Renal cortex interstitium (tissue), 15 donors: ENCODE measurements around the gene GUCY2F. TPM values are rescaled to one million over a fixed set of nuclear protein-coding genes. Genes with fewer than 3 reads are reported as not detected.
A peak's percentile ranks its signal among the peaks of the same experiment; 100 is the strongest.

ENCODE experiments used
- DNase-seq, 11 donors: peaks; one replicate each; pipeline ENCODE4 v3.0.0-alpha.2; 2013; ENCODE audit warnings: low read depth in 9 of 11, low spot score in 4 of 11; ENCODE audit errors: extremely low read depth in 1 of 11
- long read RNA-seq, 16 experiments: transcript quantifications; one replicate each; lab custom pipeline, GENCODE V29; 2026
- polyA plus RNA-seq, 3 donors: library from polyadenylated mRNA; unstranded; fragments of 120-200 nt; gene quantifications; one replicate each; pipeline ENCODE4 v1.2.1, GENCODE V29; 2013; ENCODE audit not compliant: insufficient read length in 3 of 3

The GUCY2F gene
- polyA plus RNA-seq = under 1 TPM; 0.04 to 0.06 (median 0.05) TPM
- long read RNA-seq, donor 1 = 0 reads
- long read RNA-seq, donor 2 = 0 reads
- long read RNA-seq, donor 3 = 0 reads
- long read RNA-seq, donor 4 = 0 reads
- long read RNA-seq, donor 5 = 0 reads
- long read RNA-seq, donor 6 = 0 reads
- long read RNA-seq, donor 7 = 0 reads
- long read RNA-seq, donor 8 = 0 reads
- long read RNA-seq, donor 9 = 0 reads
- long read RNA-seq, donor 10 = 0 reads
- long read RNA-seq, donor 11 = 0 reads
- long read RNA-seq, donor 12 = 0 reads
- long read RNA-seq, donor 13 = 0 reads
- long read RNA-seq, donor 14 = 0 reads
- long read RNA-seq, donor 15 = 0 reads
- long read RNA-seq, donor 16 = 0 reads

DNA sequence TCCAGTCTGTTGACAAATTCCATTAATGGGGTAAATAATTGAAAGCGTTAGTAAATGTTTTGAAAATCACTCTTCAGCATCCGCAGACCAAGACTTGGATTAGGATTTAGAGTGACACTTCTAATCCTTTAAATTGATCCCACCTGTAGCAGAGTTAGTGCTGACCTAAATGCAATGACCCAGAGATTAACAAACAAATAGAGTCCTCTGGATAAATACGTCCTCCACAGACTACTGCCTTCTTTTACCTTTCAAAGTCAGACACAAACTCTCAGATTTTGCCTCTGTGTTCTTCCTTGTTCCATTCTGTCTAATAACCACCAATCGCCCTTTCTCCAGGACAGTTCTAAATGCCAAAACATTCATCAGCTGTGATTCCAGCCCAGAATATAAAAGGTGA lies at the start of gene GUCY2F:
Gene GUCY2F, minus strand, starts transcription at position 101 of the 400 bp plus-strand sequence. CDS start 6,150 bp downstream, outside the sequence.
- DNase-seq = no peak

GRCh38 chrX:109519001-109519400 lies 37.1 kb upstream of the GUCY2F start:
- DNase-seq = no peak

GRCh38 chrX:109511113-109511512 lies 29.2 kb upstream of the GUCY2F start:
- DNase-seq = no peak

- no peak for DNase-seq
These were observed 27.0 kb upstream of the GUCY2F start for GRCh38 chrX:109508915-109509314.

DNA sequence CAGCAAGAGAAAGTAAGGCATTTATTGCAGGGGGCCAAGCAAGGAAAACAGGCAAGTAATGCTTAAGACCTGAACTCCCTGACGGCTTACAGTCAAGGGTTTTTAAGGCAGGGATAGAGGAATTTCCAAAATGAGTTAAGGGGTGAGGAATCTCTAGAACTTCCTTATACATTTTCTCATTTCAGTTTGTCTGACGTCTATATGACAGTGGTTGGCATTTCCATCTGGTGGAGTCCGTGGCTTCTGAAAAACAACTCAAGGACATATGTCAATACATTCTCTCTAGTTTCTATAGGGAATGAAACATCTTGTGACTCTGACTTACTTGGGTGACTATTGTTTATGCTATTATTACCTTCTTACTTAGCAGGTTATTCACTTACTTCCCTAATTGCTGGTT lies 19.3 kb upstream of the GUCY2F start:
- DNase-seq = no peak

GRCh38 chrX:109498434-109498833 lies 16.5 kb upstream of the GUCY2F start:
- no peak for DNase-seq

DNA sequence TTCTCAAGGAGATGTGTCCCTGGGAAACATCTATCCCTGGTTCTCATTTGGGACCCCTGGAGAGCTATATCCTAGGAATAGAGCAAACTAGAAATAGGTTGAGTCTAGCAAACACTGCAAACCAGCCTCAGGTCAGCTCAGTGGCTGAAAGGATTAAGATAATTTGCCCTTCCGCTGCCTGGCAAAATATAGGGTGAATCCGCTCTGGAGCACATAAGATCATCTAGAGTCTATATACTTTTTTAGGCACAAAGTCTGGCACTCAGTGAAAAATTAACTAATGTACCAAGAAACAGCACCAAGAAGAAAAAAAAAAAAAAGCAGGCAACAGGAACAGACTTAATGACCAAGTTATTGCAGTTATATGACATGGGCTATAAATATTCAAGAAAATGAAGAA lies 7.3 kb upstream of the GUCY2F start:
- no peak for DNase-seq

- no peak for DNase-seq
These were observed 5.8 kb upstream of the GUCY2F start for GRCh38 chrX:109487640-109488039.

DNA sequence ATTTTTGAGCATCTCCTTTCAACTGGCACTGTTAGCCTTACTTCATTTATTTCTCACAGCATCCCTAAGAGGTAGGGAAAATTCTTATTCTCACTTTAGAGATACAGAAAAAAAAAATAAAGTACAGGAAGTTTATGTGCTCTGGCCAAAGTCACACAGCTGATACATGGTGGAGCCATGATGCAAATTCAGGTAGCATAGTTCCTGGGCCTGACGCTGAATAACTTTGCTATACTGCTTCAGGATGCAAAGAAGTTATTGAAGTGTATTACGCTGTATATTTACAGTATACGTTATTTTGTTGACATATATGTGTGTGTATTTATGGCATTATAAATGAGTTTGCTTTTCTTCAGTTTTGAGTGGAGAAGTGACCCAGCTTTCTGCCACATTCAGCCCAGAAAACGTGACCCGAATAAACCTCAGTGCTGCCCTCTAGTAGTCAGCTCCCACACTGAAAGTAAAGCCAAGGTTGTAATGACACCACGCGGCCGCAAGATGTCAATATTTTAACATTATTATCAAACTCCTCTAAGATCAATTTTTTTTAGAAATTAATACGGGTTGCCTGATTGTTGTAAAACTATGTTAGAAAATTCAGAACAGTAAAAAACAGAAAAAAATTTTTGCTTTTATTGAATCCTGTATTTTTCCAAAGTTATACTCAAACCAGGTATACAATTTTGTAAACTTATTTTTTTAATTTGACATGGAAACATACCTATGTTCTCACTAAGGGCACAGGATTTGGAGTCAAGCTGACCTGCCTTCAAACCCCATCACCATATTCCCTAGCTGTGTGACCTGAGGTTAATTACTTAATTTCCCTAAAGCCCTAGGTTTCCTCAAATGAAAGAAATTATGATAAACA lies 3.8 kb upstream of the GUCY2F start:
- DNase-seq = peak in 10 of 11 donors; percentile 22 to 59 (median 52)

DNA sequence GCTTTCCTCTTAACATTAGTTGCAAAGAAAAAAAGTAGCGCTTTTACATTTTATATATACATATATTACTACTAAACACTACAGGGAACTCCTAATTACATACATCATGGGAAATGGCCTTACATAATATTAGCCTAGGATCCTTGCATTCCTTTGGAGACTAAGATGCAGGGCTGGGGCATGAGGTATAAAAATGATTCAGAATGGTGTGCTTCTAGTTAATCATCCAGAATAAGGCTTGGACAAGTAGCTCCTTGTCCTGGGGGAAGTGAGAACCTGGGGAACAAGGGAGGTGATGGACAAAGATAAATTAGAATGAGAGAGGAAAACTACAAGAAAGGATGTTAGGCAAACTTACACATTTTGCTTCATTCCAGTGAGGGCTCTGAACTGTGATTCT lies 3.0 kb upstream of the GUCY2F start:
- no peak for DNase-seq

DNA sequence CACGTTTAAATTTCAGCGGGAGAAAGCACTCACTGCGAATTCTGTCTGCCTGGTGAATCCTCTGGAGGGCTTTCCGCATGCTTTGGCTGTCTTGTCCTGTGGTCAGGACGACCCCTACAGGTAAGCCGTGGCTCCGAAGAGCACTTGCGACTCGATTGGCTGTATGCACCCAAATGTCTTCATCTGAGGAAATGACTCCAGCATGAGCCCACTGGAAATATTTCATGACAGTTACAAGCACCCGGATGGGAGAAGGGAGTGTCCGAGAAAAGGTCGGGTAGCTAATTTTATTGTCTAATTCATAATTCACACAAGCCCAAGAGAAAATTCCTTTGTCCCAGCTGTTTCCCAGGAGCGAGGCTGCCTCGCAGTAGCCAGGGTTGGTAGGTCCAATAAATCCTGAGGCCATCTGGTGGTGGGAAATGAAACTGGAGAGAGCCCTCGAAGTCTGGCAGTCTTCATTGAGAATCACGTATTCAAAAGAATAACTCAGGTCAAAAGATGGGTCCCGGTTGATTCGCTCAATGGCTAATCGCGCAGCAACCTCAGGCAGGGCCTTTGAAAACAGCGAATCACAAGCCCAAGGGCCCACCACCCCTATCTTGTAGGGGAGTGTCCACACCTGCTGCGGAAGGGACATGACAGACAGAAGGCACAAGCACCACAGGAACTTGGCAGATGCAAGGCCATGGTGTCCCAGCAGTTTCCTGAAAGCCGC lies 6.6 kb downstream of the GUCY2F start:
- peak in 10 of 11 donors; percentile 28 to 53 (median 35) for DNase-seq

DNA sequence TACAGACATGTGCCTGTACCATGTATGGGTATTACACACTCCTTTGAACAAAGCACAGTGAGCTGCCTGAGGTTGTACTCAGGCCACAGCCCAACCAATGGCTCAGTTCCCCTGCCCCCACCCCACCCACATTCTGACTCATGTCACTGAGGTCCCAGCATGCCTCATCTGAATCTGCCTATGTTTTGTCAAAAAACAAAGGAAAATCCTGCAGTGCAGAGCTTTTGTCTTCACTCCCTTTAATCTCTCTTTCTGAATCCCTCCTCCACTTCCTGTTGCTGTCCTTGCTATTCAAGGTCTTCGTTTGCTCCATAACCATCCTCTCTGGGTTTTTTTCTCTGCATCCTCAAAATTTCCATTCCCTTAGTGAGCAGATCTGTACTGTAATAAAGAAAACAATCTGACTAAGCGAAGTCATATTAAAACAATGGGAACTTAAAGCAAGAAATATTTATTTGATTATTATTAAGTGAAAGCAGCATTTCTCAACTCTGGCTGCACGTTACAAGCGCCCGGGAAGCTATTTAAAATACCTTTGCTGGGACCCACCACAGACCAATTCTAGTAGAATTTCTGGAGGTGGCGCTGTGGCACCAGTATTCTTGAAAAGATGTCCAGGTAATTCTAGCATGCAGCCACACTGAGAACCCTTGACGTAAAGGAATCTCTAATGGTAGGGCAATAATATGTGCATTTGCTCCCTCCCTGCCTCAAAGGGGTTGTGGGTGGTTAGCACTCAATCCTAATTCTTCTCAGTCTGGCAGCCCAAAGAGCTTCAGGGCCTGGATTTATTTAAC lies 8.7 kb downstream of the GUCY2F start:
- DNase-seq = peak in 2 of 11 donors; percentile 10 to 14

- DNase-seq = no peak
These were observed 17.7 kb downstream of the GUCY2F start for GRCh38 chrX:109464231-109464630.

- no peak for DNase-seq
These were observed 18.1 kb downstream of the GUCY2F start for GRCh38 chrX:109463784-109464183.

DNA sequence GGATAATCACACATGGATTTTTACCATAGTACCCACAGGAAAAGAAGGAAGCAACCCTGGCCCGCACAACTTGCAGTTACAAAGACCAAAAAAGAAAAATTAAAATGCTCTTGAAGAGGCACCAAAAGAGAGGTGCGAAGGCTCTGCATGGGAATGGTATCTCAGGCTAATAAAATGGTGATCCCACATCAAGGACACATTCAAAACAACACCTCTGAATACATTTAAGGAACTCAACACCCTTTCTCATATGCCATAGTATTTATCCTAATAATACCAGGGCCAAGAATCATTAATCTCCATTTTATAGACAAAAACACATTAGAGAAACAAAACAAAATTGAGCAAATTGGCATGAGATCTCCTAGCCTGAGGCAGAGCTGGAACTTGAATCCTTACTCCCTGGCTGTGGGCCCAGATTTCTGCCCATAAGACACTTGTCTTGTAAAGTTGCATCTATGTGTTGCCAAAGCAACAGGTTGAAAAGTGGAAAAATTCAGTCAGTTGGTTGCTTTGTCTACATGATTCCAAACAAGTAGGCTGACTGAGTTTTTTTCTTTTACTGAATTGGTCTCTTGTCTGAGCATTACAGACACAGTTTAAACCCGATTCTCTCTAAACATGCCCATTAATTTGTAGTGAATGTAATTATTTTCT lies 33.5 kb downstream of the GUCY2F start:
- DNase-seq = no peak

DNA sequence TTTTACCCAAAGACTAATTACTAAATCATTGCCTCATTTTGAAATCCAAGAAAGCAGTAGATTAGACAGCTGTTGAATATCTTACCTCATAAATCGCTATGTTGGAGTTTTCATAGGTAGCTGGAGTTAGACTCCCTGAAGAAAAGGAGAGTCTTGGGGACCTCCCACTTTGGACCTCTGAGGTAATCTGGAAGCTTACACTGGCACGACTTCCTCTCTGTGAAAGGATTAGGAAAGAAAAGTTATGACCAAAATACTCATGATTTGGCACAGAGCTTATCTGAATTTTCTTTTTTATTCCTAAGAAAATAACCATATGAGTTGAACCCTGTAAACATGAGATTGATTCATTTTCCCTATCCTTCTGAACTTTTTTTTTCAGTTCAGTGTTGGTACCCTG lies 40.6 kb downstream of the GUCY2F start:
- DNase-seq = no peak

- no peak for DNase-seq
These were observed 41.4 kb downstream of the GUCY2F start for GRCh38 chrX:109440475-109440874.

- DNase-seq = no peak
These were observed 72.7 kb downstream of the GUCY2F start for GRCh38 chrX:109409181-109409580.
